Pancreas (tissue), 10 donors: ENCODE results near the gene ANO10. TPM values are rescaled to one million over a fixed set of nuclear protein-coding genes. Genes with fewer than 3 reads are reported as not detected.

Experiments
- ATAC-seq, 4 donors: fragments of 200-7000 bp; cut with Tn5 transposase; one replicate each; pipeline versions ENCODE4 v1.8.0 to v1.9.1; 2020; ENCODE audit warnings: mild to moderate bottlenecking in 4 of 4, moderate library complexity in 4 of 4
- DNase-seq, 6 donors: peaks; one replicate each; pipeline ENCODE4 v3.0.0-alpha.2; 2020
- FAIRE-seq: peaks from 2 replicates; lab custom pipeline; 2012; peaks lifted over from hg19 to GRCh38; lab: Jason Lieb, UNC
- H3K27ac ChIP-seq, 4 donors: fragments of 200-600 bp; sonication (generic); 1 replicate in 3 of 4; 2 replicates in 1 of 4; pipeline versions ENCODE4 v1.5.0 to v1.8.0; 2020
- H3K27me3 ChIP-seq, 4 donors: fragments of 200-600 bp; one replicate each; pipeline ENCODE4 v1.8.0; 2021
- H3K36me3 ChIP-seq, 3 donors: fragments of 200-600 bp; sonication (generic) in 1 of 3; one replicate each; pipeline versions ENCODE4 v1.5.0 to v1.8.0; 2020 to 2021
- H3K4me1 ChIP-seq, 3 donors: fragments of 200-600 bp; one replicate each; pipeline ENCODE4 v1.8.0; 2021
- H3K4me3 ChIP-seq, 4 donors: fragments of 200-600 bp; sonication (generic) in 2 of 4; one replicate each; pipeline versions ENCODE4 v1.5.0 to v1.8.0; 2020 to 2021
- H3K9me3 ChIP-seq, 4 donors: fragments of 200-600 bp; one replicate each; pipeline ENCODE4 v1.8.0; 2021
- CTCF ChIP-seq, 4 donors: fragments of 200-600 bp; sonication (generic) in 3 of 4; IDR thresholded peaks; one replicate each; pipeline versions ENCODE4 v1.5.0 to v1.8.0; 2021; ENCODE audit warnings: antibody characterized with exemption in 4 of 4
- WGBS, 2 donors: extraction: QIAGEN DNeasy Blood & Tissue Kit; methylation state at CpG; one replicate each; pipeline ENCODE4 v1.1.7; 2013; 5-methylcytosine and 5-hydroxymethylcytosine counted together
- intact Hi-C, 3 donors: fragments of 100-400 bp; cut with DNase I; formaldehyde crosslinking; loops; one replicate each; pipeline versions ENCODE4 v1.11.1 to v1.14.2; 2022
- polyA plus RNA-seq, 2 donors: library from polyadenylated mRNA; stranded (reverse); fragments of 200-250 nt; gene quantifications; one replicate each; pipeline ENCODE4 v1.2.3, GENCODE V29; 2013
- total RNA-seq, 6 donors: library from RNA; stranded (reverse); fragmentation: NEBNext Ultra II Directional in 4 of 6; extraction: Animal tissue kit (Norgen Biotek cat#: 25700) in 4 of 6; gene quantifications; one replicate each; pipeline versions ENCODE4 v1.2.1 to v1.2.4, GENCODE V29; 2021 to 2023
- donor health status: healthy with polysubstance abuse.
- donor health status: DM: no; HTN: no; CAD: no; lungs with moderate emphysema.
- donor health status: DM: no; HTN: no; CAD: no.
- donor health status: control.
- donor health status: control.
- donor health status: Bipolar disorder and iron deficiency.
- donor health status: DM: yes; HTN: yes; CAD: no.
- donor health status: DM: no; HTN: no; CAD: no.
- donor health status: DM: no; HTN: no; CAD: no.
- donor health status: DM: yes; HTN: yes; CAD: no.

ANO10 gene
- total and polyA plus RNA-seq, 8 donors, result 7.2 to 17.6 (median 10.1) TPM

GRCh38 chr3:43413676-43414368, 208.0 kb downstream of the ANO10 start:
- H3K4me3 ChIP-seq, result no peak overlapping the region
- TF ChIP-seq CTCF (IDR thresholded peaks at IDR 0.05), result no peak
- DNase-seq (no peak), ATAC-seq (no peak), FAIRE-seq (no peak)
- H3K9me3 ChIP-seq, result no peaks in the 10 kb centered on the region
- no peaks in the 10 kb centered on the region for H3K36me3 ChIP-seq
- intact Hi-C loops, result no loop called here
- 77 to 80% methylated on average over 7 of the region's 7 CpGs for WGBS, 2 donors
- peaks cover 0 to 8% (median 1%) of the 10 kb centered on the region in 3 donors for H3K4me1 ChIP-seq
- no peak overlapping the region for H3K27ac ChIP-seq
- no peaks in the 10 kb centered on the region for H3K27me3 ChIP-seq

- Histone ChIP-seq H3K4me1 (no peaks in the 10 kb centered on the region), H3K27ac (no peak overlapping the region), H3K36me3 (no peaks in the 10 kb centered on the region), H3K27me3 (no peaks in the 10 kb centered on the region), H3K4me3 (no peak overlapping the region), H3K9me3 (no peaks in the 10 kb centered on the region)
- TF ChIP-seq CTCF (IDR thresholded peaks at IDR 0.05), result no peak
- intact Hi-C loops, result no loop called here
- DNase-seq (no peak), ATAC-seq (no peak), FAIRE-seq (no peak)
- WGBS, 2 donors, result 99 to 100% methylated on average over 1 of the region's 1 CpG
Measured at GRCh38 chr3:43411429-43411828, 210.4 kb downstream of the ANO10 start.

GRCh38 chr3:43410592-43410991, 211.2 kb downstream of the ANO10 start:
- FAIRE-seq (no peak), DNase-seq (no peak)
- intact Hi-C loops, result no loop called here

GRCh38 chr3:43409506-43409905, 212.3 kb downstream of the ANO10 start:
- Histone ChIP-seq H3K4me3 (no peak overlapping the region), H3K4me1 (no peaks in the 10 kb centered on the region), H3K27me3 (no peaks in the 10 kb centered on the region), H3K9me3 (no peaks in the 10 kb centered on the region), H3K36me3 (no peaks in the 10 kb centered on the region), H3K27ac (no peak overlapping the region)
- DNase-seq, result no peak
- FAIRE-seq, result no peak
- 90 to 96% methylated on average over 4 of the region's 4 CpGs for WGBS, 2 donors
- TF ChIP-seq CTCF (IDR thresholded peaks at IDR 0.05), result no peak
- no peak for ATAC-seq
- intact Hi-C loops, result no loop called here

More at GRCh38 chr3:43410592-43410991, 211.2 kb downstream of the ANO10 start:
- Histone ChIP-seq H3K27me3 (no peaks in the 10 kb centered on the region), H3K9me3 (no peaks in the 10 kb centered on the region), H3K36me3 (no peaks in the 10 kb centered on the region), H3K27ac (no peak overlapping the region), H3K4me3 (no peak overlapping the region), H3K4me1 (no peaks in the 10 kb centered on the region)
- WGBS, 2 donors, result 78 to 87% methylated on average over 3 of the region's 3 CpGs
- no peak for TF ChIP-seq CTCF (IDR thresholded peaks at IDR 0.05)
- ATAC-seq, result no peak

- no peak for FAIRE-seq
Measured at GRCh38 chr3:43406643-43407023, 215.2 kb downstream of the ANO10 start.

More at GRCh38 chr3:43406643-43407023, 215.2 kb downstream of the ANO10 start:
- 77% methylated on average over 4 of the region's 4 CpGs for WGBS, 2 donors
- Histone ChIP-seq H3K4me3 (no peak overlapping the region), H3K4me1 (no peaks in the 10 kb centered on the region), H3K27me3 (no peaks in the 10 kb centered on the region), H3K9me3 (no peaks in the 10 kb centered on the region), H3K27ac (no peak overlapping the region), H3K36me3 (no peaks in the 10 kb centered on the region)
- TF ChIP-seq CTCF (IDR thresholded peaks at IDR 0.05), result no peak
- intact Hi-C loops, result no loop called here
- ATAC-seq (no peak), DNase-seq (no peak)
